GM10847 (cell line): Measurements from ENCODE around the gene CREB5.

Source experiments
- POLR2A ChIP-seq: IDR thresholded peaks from 2 replicates; pipeline ENCODE4 v1.6.1; 2011; ENCODE audit not compliant: insufficient read length; ENCODE audit errors: extremely low read depth

Gene CREB5

GRCh38 chr7:28754447-28754846 is 342.1 kb downstream of the CREB5 start:
- no peak for TF ChIP-seq POLR2A

GRCh38 chr7:28755255-28755654 is 342.9 kb downstream of the CREB5 start:
- TF ChIP-seq POLR2A, result no peak

GRCh38 chr7:28758186-28758585 is 345.9 kb downstream of the CREB5 start:
- TF ChIP-seq POLR2A, result no peak

- TF ChIP-seq POLR2A, result no peak
Measured at GRCh38 chr7:28759475-28759971, 347.2 kb downstream of the CREB5 start.

GRCh38 chr7:28761505-28761904 is 349.2 kb downstream of the CREB5 start:
- TF ChIP-seq POLR2A, result no peak

- TF ChIP-seq POLR2A, result no peak
Measured at GRCh38 chr7:28762651-28763050, 350.3 kb downstream of the CREB5 start.

GRCh38 chr7:28766359-28766758 is 354.0 kb downstream of the CREB5 start:
- TF ChIP-seq POLR2A, result no peak

- TF ChIP-seq POLR2A, result no peak
Measured at GRCh38 chr7:28767356-28767755, 355.0 kb downstream of the CREB5 start.

GRCh38 chr7:28768577-28769147 is 356.3 kb downstream of the CREB5 start:
- TF ChIP-seq POLR2A, result no peak

- no peak for TF ChIP-seq POLR2A
Measured at GRCh38 chr7:28771906-28772622, 359.7 kb downstream of the CREB5 start.

GRCh38 chr7:28773423-28774145 is 361.3 kb downstream of the CREB5 start:
- TF ChIP-seq POLR2A, result no peak

GRCh38 chr7:28774261-28774988 is 362.1 kb downstream of the CREB5 start:
- no peak for TF ChIP-seq POLR2A

- TF ChIP-seq POLR2A, result no peak
Measured at GRCh38 chr7:28776463-28777157, 364.3 kb downstream of the CREB5 start.

GRCh38 chr7:28778786-28779185 is 366.5 kb downstream of the CREB5 start:
- TF ChIP-seq POLR2A, result no peak

GRCh38 chr7:28779954-28780353 is 367.6 kb downstream of the CREB5 start:
- TF ChIP-seq POLR2A, result no peak
